Activated CD8-positive, alpha-beta T cell treated with anti-CD3 and anti-CD28 coated beads, Interleukin-2, amount 10 ng/mL, durations not matched to agents 7 days and 5 days (primary cell): Measurements from ENCODE around the gene EXOSC5. TPM values are rescaled to one million over a fixed set of nuclear protein-coding genes. Genes with fewer than 3 reads are reported as not detected.
"Not testable (repeated sequence)": the region's sequence is repeated elsewhere in the genome, so short reads cannot be mapped to it uniquely, and the experiment has no call there.

ENCODE experiments used
- ATAC-seq: fragments of 150-1000 bp; cut with Tn5 transposase; one replicate; pipeline ENCODE4 v1.10.0; 2021; ENCODE audit warnings: moderate library complexity
- CTCF ChIA-PET: fragments of 350-600 bp; sonication (Branson Sonifier 250); formaldehyde crosslinking; loops from one replicate; lab custom pipeline; 2021; ENCODE audit warnings: antibody characterized with exemption; lab: Charles Lee
- POLR2A ChIA-PET: fragments of 350-600 bp; sonication (Branson Sonifier 250); formaldehyde crosslinking; loops from one replicate; lab custom pipeline; 2021; ENCODE audit warnings: antibody characterized with exemption; lab: Charles Lee
- DNase-seq: peaks from one replicate; pipeline ENCODE4 v3.0.0-alpha.2; 2020
- H3K27ac Mint-ChIP-seq: one replicate; pipeline ENCODE4 v1.8.0; 2021; ENCODE audit warnings: mild to moderate bottlenecking, mixed read lengths
- H3K27me3 Mint-ChIP-seq: one replicate; pipeline ENCODE4 v1.8.0; 2021; ENCODE audit warnings: low read depth, mixed read lengths
- H3K36me3 Mint-ChIP-seq: one replicate; pipeline ENCODE4 v1.8.0; 2021; ENCODE audit warnings: low read depth, mixed read lengths
- H3K4me1 Mint-ChIP-seq: one replicate; pipeline ENCODE4 v1.8.0; 2021; ENCODE audit warnings: low read depth, mixed read lengths
- H3K4me3 Mint-ChIP-seq: one replicate; pipeline ENCODE4 v1.8.0; 2021; ENCODE audit warnings: mild to moderate bottlenecking, mixed read lengths
- H3K9me3 Mint-ChIP-seq: one replicate; pipeline ENCODE4 v1.8.0; 2022; ENCODE audit warnings: mixed read lengths; ENCODE audit not compliant: insufficient read depth
- total RNA-seq, 2 experiments: library from RNA; stranded (reverse); gene quantifications; one replicate each; pipeline ENCODE4 v1.2.3, GENCODE V29; 2021

The EXOSC5 gene
- total RNA-seq, 2 experiments from 2014 or later = 25.3 to 26.6 TPM

- POLR2A ChIA-PET = no interaction called here
- H3K4me1 Mint-ChIP-seq = peaks cover 10% of the 10 kb centered on the region
- no peak overlapping the region for H3K27ac Mint-ChIP-seq
- no peaks in the 10 kb centered on the region for H3K9me3 Mint-ChIP-seq
- H3K36me3 Mint-ChIP-seq = peaks cover 20% of the 10 kb centered on the region
- DNase-seq (no peak), ATAC-seq (no peak)
- H3K4me3 Mint-ChIP-seq = no peak overlapping the region
- no peaks in the 10 kb centered on the region for H3K27me3 Mint-ChIP-seq
- CTCF ChIA-PET = no interaction called here
These were observed 15.8 kb upstream of the EXOSC5 start for GRCh38 chr19:41412953-41413352.

DNA sequence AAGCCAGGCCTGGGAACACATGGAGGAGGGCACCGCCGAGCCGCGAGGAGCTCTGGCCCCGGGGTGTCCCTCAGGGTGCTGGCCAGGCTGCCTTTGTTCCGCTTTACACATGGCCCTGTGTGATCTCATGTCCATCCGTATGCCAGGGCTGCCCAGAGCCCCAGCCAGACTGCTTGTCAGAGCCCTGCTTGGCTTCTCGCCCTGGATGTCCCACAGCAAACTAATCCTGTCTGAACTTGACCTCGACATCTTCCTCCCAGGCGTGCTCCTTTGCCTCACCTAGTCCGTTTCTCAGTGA is 14.8 kb upstream of the EXOSC5 start:
- H3K4me1 Mint-ChIP-seq = peaks cover 12% of the 10 kb centered on the region
- no peaks in the 10 kb centered on the region for H3K27me3 Mint-ChIP-seq
- H3K27ac Mint-ChIP-seq = no peak overlapping the region
- H3K36me3 Mint-ChIP-seq = peaks cover 20% of the 10 kb centered on the region
- no peak overlapping the region for H3K4me3 Mint-ChIP-seq
- DNase-seq (no peak), ATAC-seq (no peak)
- POLR2A ChIA-PET = no interaction called here
- CTCF ChIA-PET = no interaction called here
- no peaks in the 10 kb centered on the region for H3K9me3 Mint-ChIP-seq

DNA sequence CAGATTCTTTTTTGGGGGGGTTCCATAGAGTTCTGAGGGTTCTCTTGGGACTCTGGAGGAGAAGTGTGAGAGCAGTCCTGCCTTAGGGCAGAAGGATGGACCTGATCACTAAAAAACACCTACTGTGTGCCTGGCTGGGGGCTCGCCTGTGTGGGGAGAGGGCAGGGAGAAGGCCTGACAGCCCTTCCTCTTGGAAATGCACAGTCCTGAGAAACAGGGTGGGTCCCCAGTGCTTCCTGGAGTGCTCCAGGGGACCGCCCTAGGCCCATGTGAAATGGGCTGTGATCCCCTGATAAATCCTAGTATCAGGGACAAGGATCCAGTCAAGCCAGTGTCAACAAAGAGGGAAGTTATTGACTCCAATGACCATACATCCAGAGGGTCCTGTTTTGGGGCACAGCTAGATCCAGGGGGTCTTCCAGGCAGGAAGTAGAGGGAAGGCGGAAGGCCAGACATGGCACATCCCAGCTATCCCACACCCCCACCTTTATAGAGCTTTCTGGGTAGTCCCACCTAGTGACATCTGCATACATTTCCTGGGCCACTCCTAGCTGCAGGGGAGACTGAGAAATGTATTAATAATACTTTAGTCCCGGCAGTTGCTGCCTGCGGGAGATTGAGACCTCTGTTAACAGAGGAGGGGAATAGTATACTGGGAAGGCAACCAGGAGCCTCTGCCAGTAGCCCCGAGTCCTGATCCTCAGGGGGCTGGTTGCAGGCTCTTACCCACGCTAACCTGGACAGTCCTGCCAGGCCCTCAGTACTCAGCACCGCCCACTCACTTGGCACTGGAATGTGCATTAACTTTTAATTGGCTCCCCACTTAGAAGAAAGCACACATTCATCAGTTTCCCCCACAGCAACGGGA is 14.2 kb upstream of the EXOSC5 start:
- ChIA-PET CTCF (no interaction called here), POLR2A (no interaction called here)
- H3K36me3 Mint-ChIP-seq = peaks cover 18% of the 10 kb centered on the region
- no peak overlapping the region for H3K27ac Mint-ChIP-seq
- no peaks in the 10 kb centered on the region for H3K27me3 Mint-ChIP-seq
- ATAC-seq = no peak
- DNase-seq = no peak
- no peak overlapping the region for H3K4me3 Mint-ChIP-seq
- peaks cover 12% of the 10 kb centered on the region for H3K4me1 Mint-ChIP-seq
- H3K9me3 Mint-ChIP-seq = no peaks in the 10 kb centered on the region

DNA sequence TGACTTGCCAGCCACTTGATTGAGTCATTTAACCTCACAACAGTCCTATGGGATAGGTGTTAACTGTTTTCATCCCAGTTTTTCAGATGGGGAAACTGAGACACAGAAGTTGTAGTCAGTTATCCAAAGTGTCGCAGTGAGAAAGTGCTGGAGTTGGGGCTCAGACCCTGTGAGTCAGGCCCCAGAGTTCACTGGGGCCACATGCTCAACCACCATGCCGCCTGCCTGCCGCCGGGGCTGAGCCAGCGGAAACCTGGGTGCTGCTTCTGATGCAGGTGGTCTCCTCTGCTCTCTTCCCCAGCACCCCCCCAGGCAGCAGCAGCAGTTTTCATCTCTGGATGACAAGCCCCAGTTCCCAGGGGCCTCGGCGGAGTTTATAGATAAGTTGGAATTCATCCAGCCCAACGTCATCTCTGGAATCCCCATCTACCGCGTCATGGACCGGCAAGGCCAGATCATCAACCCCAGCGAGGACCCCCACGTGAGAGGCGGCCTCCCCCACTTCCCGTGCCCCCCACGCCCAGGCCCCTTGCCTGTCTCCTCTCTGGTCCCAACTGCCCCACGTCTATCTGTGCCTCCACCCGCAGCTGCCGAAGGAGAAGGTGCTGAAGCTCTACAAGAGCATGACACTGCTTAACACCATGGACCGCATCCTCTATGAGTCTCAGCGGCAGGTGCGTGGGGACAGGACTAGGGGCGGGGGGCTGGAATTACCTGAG is 13.3 kb upstream of the EXOSC5 start:
- H3K4me3 Mint-ChIP-seq = no peak overlapping the region
- no peaks in the 10 kb centered on the region for H3K9me3 Mint-ChIP-seq
- ChIA-PET POLR2A (no interaction called here), CTCF (interaction anchor here (1.1 to 1.5 kb wide), 2 partner anchors 154 to 187 kb away, joined by 3 to 4 read pairs; no protein-coding TSS in a partner anchor)
- peaks cover 12% of the 10 kb centered on the region for H3K4me1 Mint-ChIP-seq
- H3K27ac Mint-ChIP-seq = peak overlapping the region; percentile 35
- no peaks in the 10 kb centered on the region for H3K27me3 Mint-ChIP-seq
- no peak for DNase-seq
- H3K36me3 Mint-ChIP-seq = peaks cover 15% of the 10 kb centered on the region
- ATAC-seq = no peak

DNA sequence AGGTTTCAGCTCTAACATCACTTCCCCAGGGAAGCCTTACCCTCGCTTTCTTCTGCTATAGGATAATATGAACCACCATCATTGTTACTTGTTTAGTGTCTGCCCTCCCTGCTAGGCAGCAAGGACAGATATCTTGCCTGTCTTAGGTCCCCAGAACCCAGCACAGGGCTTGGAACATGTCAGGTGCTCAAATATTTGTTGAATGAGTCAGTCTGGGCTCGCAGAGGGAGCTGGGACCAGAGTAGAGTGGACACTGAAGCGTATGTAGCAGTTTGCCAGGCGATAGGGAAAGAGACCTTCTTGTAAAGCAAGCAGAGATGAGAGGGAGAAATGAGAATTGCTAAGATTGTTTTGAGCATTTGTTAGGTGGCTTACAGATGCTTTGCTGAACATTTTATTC is 12.1 kb upstream of the EXOSC5 start:
- ATAC-seq = no peak
- peak overlapping the region; percentile 30 for H3K27ac Mint-ChIP-seq
- POLR2A ChIA-PET = no interaction called here

GRCh38 chr19:41408846-41409245 is 11.7 kb upstream of the EXOSC5 start:
- H3K4me3 Mint-ChIP-seq, ATAC-seq, POLR2A ChIA-PET, H3K27ac Mint-ChIP-seq, H3K9me3 Mint-ChIP-seq, DNase-seq, H3K36me3 Mint-ChIP-seq, H3K27me3 Mint-ChIP-seq: not testable (repeated sequence)
- CTCF ChIA-PET = interaction anchor here (1.5 kb wide), 1 partner anchor 189 kb away, joined by 4 read pairs; no protein-coding TSS in a partner anchor
- peaks cover 12% of the 10 kb centered on the region for H3K4me1 Mint-ChIP-seq

More for the DNA sequence above, 12.1 kb upstream of the EXOSC5 start:
- Mint-ChIP-seq H3K36me3 (peaks cover 12% of the 10 kb centered on the region), H3K27me3 (no peaks in the 10 kb centered on the region), H3K4me1 (peaks cover 12% of the 10 kb centered on the region), H3K9me3 (no peaks in the 10 kb centered on the region), H3K4me3 (no peak overlapping the region)
- DNase-seq = no peak
- CTCF ChIA-PET = interaction anchor here (1.1 to 1.5 kb wide), 2 partner anchors 155 to 188 kb away, joined by 3 to 4 read pairs; no protein-coding TSS in a partner anchor

GRCh38 chr19:41408256-41408655 is 11.1 kb upstream of the EXOSC5 start:
- Mint-ChIP-seq H3K36me3 (peaks cover 2% of the 10 kb centered on the region), H3K9me3 (no peaks in the 10 kb centered on the region), H3K27ac (no peak overlapping the region), H3K27me3 (no peaks in the 10 kb centered on the region), H3K4me3 (no peak overlapping the region), H3K4me1 (peaks cover 16% of the 10 kb centered on the region)
- ATAC-seq (no peak), DNase-seq (no peak)
- ChIA-PET POLR2A (no interaction called here), CTCF (interaction anchor here (1.6 kb wide), 1 partner anchor 31 kb away, joined by 3 read pairs; the partner anchor contains the start of gene DMAC2)

DNA sequence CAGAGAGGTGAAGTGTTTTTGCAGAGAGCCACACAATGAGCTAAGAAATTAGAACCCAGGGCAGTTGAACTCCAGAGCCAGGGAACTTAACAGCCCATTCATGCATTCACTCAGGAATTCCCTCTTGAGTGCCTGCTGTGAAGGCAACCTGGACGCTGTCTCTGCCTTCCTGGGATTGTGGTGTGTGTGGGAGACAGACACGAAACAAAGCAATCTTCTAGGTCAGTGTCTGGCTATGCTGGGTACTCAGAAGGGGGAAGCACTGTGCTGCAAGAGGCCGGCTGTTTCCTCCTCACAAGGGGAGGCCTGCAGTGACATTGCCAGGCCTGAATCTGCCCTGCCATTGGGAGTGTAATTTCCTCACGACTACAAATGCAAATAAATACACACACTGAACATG is 10.1 kb upstream of the EXOSC5 start:
- Mint-ChIP-seq H3K4me1 (peaks cover 16% of the 10 kb centered on the region), H3K4me3 (no peak overlapping the region), H3K27me3 (no peaks in the 10 kb centered on the region), H3K36me3 (peaks cover 2% of the 10 kb centered on the region), H3K9me3 (no peaks in the 10 kb centered on the region), H3K27ac (no peak overlapping the region)
- POLR2A ChIA-PET = no interaction called here
- DNase-seq (no peak), ATAC-seq (no peak)
- CTCF ChIA-PET = interaction anchor here (1.6 kb wide), 1 partner anchor 32 kb away, joined by 3 read pairs; the partner anchor contains the start of gene DMAC2

GRCh38 chr19:41405776-41406175 is 8.6 kb upstream of the EXOSC5 start:
- H3K36me3 Mint-ChIP-seq = peaks cover 7% of the 10 kb centered on the region
- ChIA-PET CTCF (no interaction called here), POLR2A (no interaction called here)
- no peaks in the 10 kb centered on the region for H3K9me3 Mint-ChIP-seq
- peaks cover 24% of the 10 kb centered on the region for H3K4me1 Mint-ChIP-seq
- DNase-seq = no peak
- no peak overlapping the region for H3K27ac Mint-ChIP-seq
- no peaks in the 10 kb centered on the region for H3K27me3 Mint-ChIP-seq
- no peak for ATAC-seq
- H3K4me3 Mint-ChIP-seq = no peak overlapping the region

DNA sequence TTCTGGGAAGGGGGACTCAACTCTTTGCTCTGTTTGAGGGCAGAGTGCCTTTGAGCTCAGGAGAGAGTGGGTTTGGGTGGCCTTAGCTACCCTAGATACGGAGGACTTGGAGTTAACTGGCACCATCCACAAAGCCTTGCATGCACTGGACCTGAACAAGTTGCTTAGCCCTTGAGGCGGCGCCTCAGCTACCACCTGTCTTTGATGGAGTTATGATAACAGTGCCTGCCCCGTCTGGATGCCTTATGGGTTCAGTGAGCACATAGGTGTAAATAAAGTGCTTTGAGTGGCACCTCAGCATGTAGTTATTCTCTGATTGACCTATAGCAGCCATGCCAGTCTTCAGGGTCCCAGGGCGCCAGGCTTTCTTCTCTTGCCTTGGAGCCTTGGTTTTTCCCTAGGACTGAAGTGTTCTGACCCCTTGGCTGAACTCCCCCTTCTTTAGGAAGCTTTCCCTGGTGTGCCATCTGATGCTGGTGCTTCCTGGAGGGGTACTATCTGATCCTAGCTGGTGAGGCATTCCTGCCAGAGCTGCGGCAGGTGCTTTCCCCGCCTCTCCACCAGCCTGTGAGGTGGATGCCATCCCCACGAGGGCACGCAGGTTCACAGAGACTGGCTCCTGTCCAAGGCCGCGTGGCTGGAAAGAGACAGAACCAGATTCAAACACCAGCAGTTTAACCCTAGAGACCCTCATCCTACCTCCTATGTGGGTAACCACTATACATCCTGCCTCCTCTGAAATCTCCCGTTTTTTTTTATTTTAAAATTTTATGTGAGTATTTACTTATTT is 6.2 kb upstream of the EXOSC5 start:
- ATAC-seq (no peak), DNase-seq (no peak)
- peaks cover 7% of the 10 kb centered on the region for H3K36me3 Mint-ChIP-seq
- no peaks in the 10 kb centered on the region for H3K9me3 Mint-ChIP-seq
- POLR2A ChIA-PET = no interaction called here
- peaks cover 27% of the 10 kb centered on the region for H3K4me1 Mint-ChIP-seq
- CTCF ChIA-PET = no interaction called here
- H3K4me3 Mint-ChIP-seq = no peak overlapping the region
- H3K27me3 Mint-ChIP-seq = no peaks in the 10 kb centered on the region
- H3K27ac Mint-ChIP-seq = no peak overlapping the region

- DNase-seq (no peak), ATAC-seq (no peak)
- Mint-ChIP-seq H3K27ac (no peak overlapping the region), H3K27me3 (no peaks in the 10 kb centered on the region), H3K4me1 (peaks cover 35% of the 10 kb centered on the region), H3K36me3 (peaks cover 7% of the 10 kb centered on the region), H3K9me3 (no peaks in the 10 kb centered on the region), H3K4me3 (no peak overlapping the region)
- ChIA-PET POLR2A (no interaction called here), CTCF (interaction anchor here (0.9 kb wide), 1 partner anchor 93 kb away, joined by 3 read pairs; no protein-coding TSS in a partner anchor)
These were observed 4.9 kb upstream of the EXOSC5 start for GRCh38 chr19:41402010-41402409.
